Neuronal stem cell (in vitro differentiated cells): ENCODE data around the gene PRKACA.

Experiments used
- DNase-seq: peaks from one replicate; pipeline ENCODE4 v3.0.0-alpha.2; 2013; ENCODE audit warnings: low spot score
- H2AFZ ChIP-seq: one replicate; pipeline ENCODE4 v1.6.1; 2013; ENCODE audit warnings: mild to moderate bottlenecking, low read length, inconsistent platforms
- H2AK5ac ChIP-seq: 2 replicates; pipeline ENCODE4 v1.6.1; 2013; ENCODE audit warnings: low read depth, mild to moderate bottlenecking, inconsistent platforms, low read length, moderate library complexity, mixed read lengths
- H2BK120ac ChIP-seq: 2 replicates; pipeline ENCODE4 v1.6.1; 2013; ENCODE audit warnings: low read depth, mild to moderate bottlenecking, inconsistent platforms, low read length, moderate library complexity, mixed read lengths
- H2BK12ac ChIP-seq: one replicate; pipeline ENCODE4 v1.6.1; 2013; ENCODE audit warnings: low read length, inconsistent platforms
- H2BK15ac ChIP-seq: 2 replicates; pipeline ENCODE4 v1.6.1; 2013; ENCODE audit warnings: mild to moderate bottlenecking, low read length, inconsistent platforms, mixed read lengths
- H2BK5ac ChIP-seq: one replicate; pipeline ENCODE4 v1.6.1; 2013; ENCODE audit warnings: inconsistent platforms, mild to moderate bottlenecking, low read length, moderate library complexity
- H3K14ac ChIP-seq: one replicate; pipeline ENCODE4 v1.6.1; 2013; ENCODE audit warnings: low read length, inconsistent platforms
- H3K18ac ChIP-seq: 2 replicates; pipeline ENCODE4 v1.6.1; 2013; ENCODE audit warnings: low read length, inconsistent platforms
- H3K23ac ChIP-seq: 2 replicates; pipeline ENCODE4 v1.6.1; 2013; ENCODE audit warnings: low read depth, mild to moderate bottlenecking, mixed read lengths, low read length, inconsistent platforms; ENCODE audit not compliant: poor library complexity
- H3K27ac ChIP-seq: replicated peaks from 3 replicates; pipeline ENCODE4 v1.5.1; 2013; ENCODE audit warnings: low read length, inconsistent platforms
- H3K27me3 ChIP-seq, 3 experiments: 2 replicates each; pipeline ENCODE4 v1.6.1; 2013; ENCODE audit warnings: low read length in 3 of 3, mild to moderate bottlenecking in 2 of 3, inconsistent platforms in 1 of 3, low read depth in 1 of 3, mixed read lengths in 1 of 3, moderate library complexity in 1 of 3; ENCODE audit not compliant: control insufficient read depth in 3 of 3, insufficient read depth in 3 of 3
- H3K36me3 ChIP-seq, 2 donors: replicated peaks in 1 of 2; 2 replicates each; pipeline ENCODE4 v1.6.1; 2013; ENCODE audit warnings: low read length in 2 of 2; ENCODE audit not compliant: control insufficient read depth in 2 of 2, insufficient read depth in 2 of 2
- H3K4ac ChIP-seq: 2 replicates; pipeline ENCODE4 v1.6.1; 2013; ENCODE audit warnings: inconsistent platforms, mild to moderate bottlenecking, low read length, moderate library complexity
- H3K4me1 ChIP-seq, 2 donors: 1 replicate in 1 of 2; 2 replicates in 1 of 2; pipeline ENCODE4 v1.6.1; 2013; ENCODE audit warnings: low read length in 2 of 2, low read depth in 1 of 2; ENCODE audit not compliant: control insufficient read depth in 2 of 2, insufficient read depth in 1 of 2
- H3K4me2 ChIP-seq: one replicate; pipeline ENCODE4 v1.6.1; 2013; ENCODE audit warnings: mild to moderate bottlenecking, low read length, inconsistent platforms; ENCODE audit not compliant: insufficient read depth, poor library complexity, severe bottlenecking
- H3K4me3 ChIP-seq, 2 donors: 2 replicates each; pipeline ENCODE4 v1.5.1; 2013; ENCODE audit warnings: low read length in 2 of 2, mild to moderate bottlenecking in 2 of 2, inconsistent platforms in 1 of 2, moderate library complexity in 1 of 2
- H3K79me1 ChIP-seq: one replicate; pipeline ENCODE4 v1.6.1; 2013; ENCODE audit warnings: low read depth, mild to moderate bottlenecking, inconsistent platforms, low read length, moderate library complexity
- H3K9ac ChIP-seq: one replicate; pipeline ENCODE4 v1.6.1; 2013; ENCODE audit warnings: mild to moderate bottlenecking, low read depth, low read length, inconsistent platforms; ENCODE audit not compliant: poor library complexity
- H3K9me3 ChIP-seq, 2 donors: replicated peaks in 1 of 2; 2 replicates each; pipeline versions ENCODE3 to v1.6.1; 2013; ENCODE audit warnings: low read length in 2 of 2, mild to moderate bottlenecking in 2 of 2, inconsistent platforms in 1 of 2, low read depth in 1 of 2, mixed read lengths in 1 of 2, moderate library complexity in 1 of 2; ENCODE audit not compliant: control insufficient read depth in 2 of 2, insufficient read depth in 1 of 2
- H4K8ac ChIP-seq: one replicate; pipeline ENCODE4 v1.6.1; 2013; ENCODE audit warnings: low read depth, mild to moderate bottlenecking, inconsistent platforms, low read length, moderate library complexity
- H4K91ac ChIP-seq: one replicate; pipeline ENCODE4 v1.6.1; 2013; ENCODE audit warnings: low read length, low read depth, mild to moderate bottlenecking, inconsistent platforms; ENCODE audit not compliant: poor library complexity
- WGBS, 2 donors: extraction: QIAGEN DNeasy Blood & Tissue Kit; methylation state at CpG; one replicate each; pipeline ENCODE4 v1.1.7; 2013; ENCODE audit warnings: missing lambda C conversion rate in 2 of 2, mixed read lengths in 1 of 2; ENCODE audit not compliant: insufficient read length in 2 of 2, insufficient replicate concordance in 1 of 2; ENCODE audit errors: extremely low coverage in 2 of 2; 5-methylcytosine and 5-hydroxymethylcytosine counted together

PRKACA gene

DNA sequence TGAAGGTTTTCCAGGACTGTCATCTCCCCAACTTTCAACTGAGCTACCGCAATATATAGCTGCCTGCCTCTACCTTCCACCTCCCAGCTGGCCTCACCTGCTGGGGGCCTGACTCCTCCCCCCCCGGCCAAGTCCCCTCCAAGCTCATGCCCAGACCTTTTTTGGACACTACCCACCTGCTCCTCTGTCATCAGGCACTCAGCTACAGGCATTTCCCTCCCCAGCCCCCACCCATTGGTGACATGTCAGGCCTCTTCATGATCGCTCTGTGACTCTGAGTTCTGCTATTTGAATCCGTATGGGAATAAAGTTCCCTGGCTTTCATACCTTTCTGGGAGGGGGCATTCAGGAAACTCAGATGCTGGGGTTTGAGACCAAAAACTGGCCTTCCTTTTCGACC is 1.8 kb downstream of the PRKACA start:
- H3K9me3 ChIP-seq, result no peaks in the 10 kb centered on the region

GRCh38 chr19:14114854-14115253 is 2.7 kb downstream of the PRKACA start:
- Histone ChIP-seq H2BK5ac (no peak overlapping the region), H4K8ac (no peak overlapping the region), H3K9ac (no peak overlapping the region), H2BK12ac (no peak overlapping the region), H2BK120ac (no peak overlapping the region), H3K14ac (no peak overlapping the region), H3K4me3 (no peak overlapping the region), H3K18ac (no peak overlapping the region), H4K91ac (no peak overlapping the region), H3K79me1 (peaks cover 2% of the 10 kb centered on the region), H3K4me2 (no peak overlapping the region), H3K9me3 (no peaks in the 10 kb centered on the region), H3K23ac (no peak overlapping the region), H2AK5ac (peak overlapping the region; percentile 26), H3K27ac (no peak overlapping the region), H3K27me3 (no peaks in the 10 kb centered on the region), H3K4ac (no peak overlapping the region), H2AFZ (no peak overlapping the region), H2BK15ac (no peak overlapping the region), H3K36me3 (peaks cover 2 to 8% of the 10 kb centered on the region in 2 donors), H3K4me1 (peaks cover 12 to 40% of the 10 kb centered on the region in 2 donors)
- DNase-seq, result no peak
- no CpG with 5 or more reads among the region's 9 CpGs for WGBS, 2 donors

More for the DNA sequence above, 1.8 kb downstream of the PRKACA start:
- no peak overlapping the region for H4K91ac ChIP-seq
- no peak overlapping the region for H2BK120ac ChIP-seq
- H2AK5ac ChIP-seq, result no peak overlapping the region
- no peak overlapping the region for H3K23ac ChIP-seq
- H2BK5ac ChIP-seq, result no peak overlapping the region
- H3K4me2 ChIP-seq, result no peak overlapping the region
- peaks cover 4 to 17% of the 10 kb centered on the region in 2 donors for H3K36me3 ChIP-seq
- H3K9ac ChIP-seq, result no peak overlapping the region
- no peak overlapping the region for H3K14ac ChIP-seq
- no peak overlapping the region for H3K27ac ChIP-seq
- no peak overlapping the region for H2AFZ ChIP-seq
- H4K8ac ChIP-seq, result no peak overlapping the region
- WGBS, 2 donors, result no CpG with 5 or more reads among the region's 5 CpGs
- DNase-seq, result no peak
- no peaks in the 10 kb centered on the region for H3K27me3 ChIP-seq
- H3K4me3 ChIP-seq, result peak overlapping the region in 1 of 2 donors; percentile 82
- peaks cover 2% of the 10 kb centered on the region for H3K79me1 ChIP-seq
- H3K4me1 ChIP-seq, result peaks cover 12 to 40% of the 10 kb centered on the region in 2 donors
- H2BK12ac ChIP-seq, result no peak overlapping the region
- H3K4ac ChIP-seq, result no peak overlapping the region
- H3K18ac ChIP-seq, result no peak overlapping the region
- H2BK15ac ChIP-seq, result no peak overlapping the region

GRCh38 chr19:14114439-14114838 is 3.1 kb downstream of the PRKACA start:
- H2BK120ac ChIP-seq, result no peak overlapping the region
- no peak overlapping the region for H3K4me2 ChIP-seq
- H4K8ac ChIP-seq, result no peak overlapping the region
- no CpG with 5 or more reads among the region's 7 CpGs for WGBS, 2 donors
- peaks cover 12 to 37% of the 10 kb centered on the region in 2 donors for H3K4me1 ChIP-seq
- no peak overlapping the region for H3K4ac ChIP-seq
- H2BK15ac ChIP-seq, result no peak overlapping the region
- H3K27me3 ChIP-seq, result no peaks in the 10 kb centered on the region
- no peak overlapping the region for H2BK5ac ChIP-seq
- no peak overlapping the region for H4K91ac ChIP-seq
- peak overlapping the region; percentile 26 for H2AK5ac ChIP-seq
- no peak overlapping the region for H3K14ac ChIP-seq
- peaks cover 2% of the 10 kb centered on the region for H3K79me1 ChIP-seq
- H2BK12ac ChIP-seq, result no peak overlapping the region
- peaks cover 0 to 4% of the 10 kb centered on the region in 2 donors for H3K36me3 ChIP-seq
- no peak overlapping the region for H3K27ac ChIP-seq
- no peaks in the 10 kb centered on the region for H3K9me3 ChIP-seq
- H2AFZ ChIP-seq, result no peak overlapping the region
- no peak overlapping the region for H3K4me3 ChIP-seq
- no peak overlapping the region for H3K18ac ChIP-seq
- H3K9ac ChIP-seq, result no peak overlapping the region
- no peak for DNase-seq
- no peak overlapping the region for H3K23ac ChIP-seq

DNA sequence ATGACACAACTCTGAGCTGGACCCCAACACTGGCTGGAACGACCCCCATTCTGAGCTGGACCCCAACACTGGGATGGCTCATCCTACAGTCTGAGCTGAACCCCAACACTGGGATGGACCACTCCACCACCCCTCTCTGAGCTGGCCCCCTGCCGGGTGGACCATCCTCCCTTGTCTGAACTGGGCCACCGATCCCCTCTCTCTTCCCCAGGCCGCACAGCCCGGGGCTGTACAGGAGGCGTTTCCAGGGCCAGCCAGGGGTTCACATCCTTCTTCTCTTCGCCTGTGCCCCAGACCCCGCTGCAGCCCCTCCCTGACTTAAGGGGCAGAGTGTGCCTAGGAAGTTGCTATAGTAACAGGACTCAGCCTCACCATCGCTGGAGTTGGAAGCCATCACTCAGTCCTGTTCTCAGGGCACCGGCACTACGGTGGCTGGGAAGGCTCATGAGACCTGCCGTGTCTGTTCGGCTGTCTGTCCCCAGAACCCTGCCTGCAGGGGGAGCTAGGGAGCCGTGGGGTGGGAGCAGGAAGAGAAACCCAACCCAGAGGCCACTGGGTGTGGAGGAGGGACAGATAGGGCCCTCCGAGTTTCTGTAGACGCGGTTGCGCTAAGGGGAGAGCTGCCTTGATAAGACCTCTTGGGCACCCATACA is 3.7 kb downstream of the PRKACA start:
- no peak overlapping the region for H3K4ac ChIP-seq
- no peaks in the 10 kb centered on the region for H3K9me3 ChIP-seq
- no peak overlapping the region for H2BK5ac ChIP-seq
- no peaks in the 10 kb centered on the region for H3K36me3 ChIP-seq
- H3K14ac ChIP-seq, result peak overlapping the region; percentile 27
- no peaks in the 10 kb centered on the region for H3K27me3 ChIP-seq
- H2BK120ac ChIP-seq, result no peak overlapping the region
- H3K79me1 ChIP-seq, result peaks cover 2% of the 10 kb centered on the region
- H2BK12ac ChIP-seq, result no peak overlapping the region
- H2AFZ ChIP-seq, result no peak overlapping the region
- H3K9ac ChIP-seq, result peak overlapping the region; percentile 50
- H4K8ac ChIP-seq, result no peak overlapping the region
- no peak for DNase-seq
- H3K4me2 ChIP-seq, result no peak overlapping the region
- H3K18ac ChIP-seq, result no peak overlapping the region
- peak overlapping the region; percentile 93 for H3K23ac ChIP-seq
- no peak overlapping the region for H3K4me3 ChIP-seq
- no CpG with 5 or more reads among the region's 18 CpGs for WGBS, 2 donors
- peaks cover 10 to 32% of the 10 kb centered on the region in 2 donors for H3K4me1 ChIP-seq
- H4K91ac ChIP-seq, result no peak overlapping the region
- no peak overlapping the region for H2BK15ac ChIP-seq
- no peak overlapping the region for H3K27ac ChIP-seq
- H2AK5ac ChIP-seq, result no peak overlapping the region
